AG20443 (cell line): ENCODE data around the gene CMTR2.
"Not testable (repeated sequence)": the region's sequence is repeated elsewhere in the genome, so short reads cannot be mapped to it uniquely, and the experiment has no call there.

Experiments used
- DNase-seq: peaks from one replicate; pipeline ENCODE4 v3.0.0; 2012; ENCODE audit warnings: low spot score, mixed read lengths

CMTR2 gene, protein sequence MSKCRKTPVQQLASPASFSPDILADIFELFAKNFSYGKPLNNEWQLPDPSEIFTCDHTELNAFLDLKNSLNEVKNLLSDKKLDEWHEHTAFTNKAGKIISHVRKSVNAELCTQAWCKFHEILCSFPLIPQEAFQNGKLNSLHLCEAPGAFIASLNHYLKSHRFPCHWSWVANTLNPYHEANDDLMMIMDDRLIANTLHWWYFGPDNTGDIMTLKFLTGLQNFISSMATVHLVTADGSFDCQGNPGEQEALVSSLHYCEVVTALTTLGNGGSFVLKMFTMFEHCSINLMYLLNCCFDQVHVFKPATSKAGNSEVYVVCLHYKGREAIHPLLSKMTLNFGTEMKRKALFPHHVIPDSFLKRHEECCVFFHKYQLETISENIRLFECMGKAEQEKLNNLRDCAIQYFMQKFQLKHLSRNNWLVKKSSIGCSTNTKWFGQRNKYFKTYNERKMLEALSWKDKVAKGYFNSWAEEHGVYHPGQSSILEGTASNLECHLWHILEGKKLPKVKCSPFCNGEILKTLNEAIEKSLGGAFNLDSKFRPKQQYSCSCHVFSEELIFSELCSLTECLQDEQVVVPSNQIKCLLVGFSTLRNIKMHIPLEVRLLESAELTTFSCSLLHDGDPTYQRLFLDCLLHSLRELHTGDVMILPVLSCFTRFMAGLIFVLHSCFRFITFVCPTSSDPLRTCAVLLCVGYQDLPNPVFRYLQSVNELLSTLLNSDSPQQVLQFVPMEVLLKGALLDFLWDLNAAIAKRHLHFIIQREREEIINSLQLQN

DNA sequence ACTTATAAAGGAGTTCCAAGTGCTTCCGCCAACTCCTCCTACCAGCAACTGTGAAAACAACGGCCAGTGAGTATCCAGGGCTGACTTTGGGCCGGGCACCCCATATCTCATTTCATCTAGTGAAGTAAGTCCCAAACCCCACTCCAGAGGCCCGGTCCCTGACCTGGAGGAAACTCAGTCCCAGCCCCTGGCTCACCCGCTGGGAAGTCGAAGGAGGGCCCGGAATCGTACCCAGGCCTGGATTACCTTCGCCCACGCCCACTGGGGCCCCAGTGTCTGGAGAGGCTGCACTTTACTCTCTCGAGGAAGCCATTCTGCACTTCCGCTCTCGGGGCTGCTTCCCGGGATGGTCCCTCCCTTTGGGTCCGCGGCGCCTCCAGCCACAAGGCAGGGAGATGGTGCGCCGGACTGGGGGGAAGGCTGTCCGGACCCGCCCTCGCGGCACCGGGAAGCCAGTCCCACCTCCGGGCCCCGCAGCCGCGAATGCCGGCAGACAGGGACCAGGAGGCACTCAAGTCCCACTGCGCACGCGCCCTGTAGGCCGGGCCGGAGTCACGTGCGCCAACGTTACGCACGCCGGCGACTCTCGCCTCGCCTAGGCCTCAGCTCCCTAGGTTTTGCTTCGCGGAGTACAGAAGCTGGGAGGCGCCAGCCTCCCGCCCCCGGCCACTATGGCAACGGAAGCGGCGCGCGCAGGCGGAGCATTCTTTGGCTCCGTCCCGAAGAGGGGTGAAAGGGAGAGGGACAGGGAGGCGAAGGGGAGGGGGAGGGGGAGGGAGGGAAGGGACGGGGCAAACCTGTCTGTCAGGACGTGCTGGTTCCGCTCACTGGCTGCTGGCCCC is at the start of gene CMTR2:
TSS of gene CMTR2 (minus strand) at position 513 of the 842 bp plus-strand sequence. CDS start 3,482 bp downstream, outside the sequence.
- DNase-seq, result peak; percentile 100

DNA sequence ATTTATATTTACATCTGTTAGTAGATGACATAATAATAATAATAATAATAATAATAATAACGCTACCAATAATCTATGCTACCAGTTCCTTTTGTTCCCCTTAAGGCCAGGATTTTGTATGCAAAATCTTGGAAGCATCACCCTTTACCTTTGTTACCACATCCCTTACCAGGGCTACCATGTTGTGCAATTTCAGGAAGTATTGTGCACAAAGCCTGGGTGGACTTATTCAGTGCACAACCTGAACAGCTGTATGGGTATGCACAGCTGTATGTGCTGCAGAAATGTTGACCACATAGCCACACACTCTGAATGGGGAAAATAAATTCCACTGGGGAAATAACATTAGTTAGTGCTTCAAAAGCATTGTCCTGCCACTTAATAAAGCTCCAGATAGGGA is 49.4 kb upstream of the CMTR2 start:
- no peak for DNase-seq

DNA sequence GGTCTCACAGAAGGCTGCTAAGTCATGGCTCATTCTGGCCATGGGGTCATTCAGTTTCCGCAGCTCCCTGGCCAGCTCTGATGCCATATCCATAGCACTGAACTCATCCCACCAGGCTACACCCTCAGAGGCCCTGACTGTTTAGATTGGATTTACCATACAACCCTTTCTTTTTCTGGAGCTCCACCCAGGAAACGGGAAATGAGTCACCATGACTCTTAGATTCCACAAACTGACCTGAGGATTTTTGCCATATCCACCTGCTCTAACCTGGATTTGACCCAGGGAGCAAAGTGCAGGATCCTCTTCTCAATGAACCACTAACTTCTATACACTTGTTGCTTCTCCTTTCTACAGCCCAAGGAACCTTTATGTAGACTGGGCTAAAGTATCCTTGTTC is 49.0 kb upstream of the CMTR2 start:
- DNase-seq, result no peak

DNA sequence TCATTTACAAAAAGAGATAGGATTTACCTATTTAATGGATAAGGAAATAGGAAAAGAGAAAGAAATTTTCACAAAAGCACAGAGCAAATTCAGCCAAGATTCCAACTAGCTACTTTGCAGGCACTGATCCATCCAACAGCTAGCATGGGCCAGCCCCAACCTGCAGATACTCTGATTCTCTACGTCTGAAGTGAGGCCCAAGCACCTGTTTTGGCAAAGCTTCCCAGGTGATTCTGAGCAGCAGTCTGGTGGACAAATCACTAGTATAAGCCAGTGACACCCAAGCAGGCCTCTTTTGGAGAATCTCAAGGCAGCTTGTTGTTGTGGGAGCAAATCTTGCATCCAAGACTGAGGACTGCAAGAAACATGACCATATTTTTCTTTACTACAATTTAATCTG is 48.4 kb upstream of the CMTR2 start:
- DNase-seq, result no peak

DNA sequence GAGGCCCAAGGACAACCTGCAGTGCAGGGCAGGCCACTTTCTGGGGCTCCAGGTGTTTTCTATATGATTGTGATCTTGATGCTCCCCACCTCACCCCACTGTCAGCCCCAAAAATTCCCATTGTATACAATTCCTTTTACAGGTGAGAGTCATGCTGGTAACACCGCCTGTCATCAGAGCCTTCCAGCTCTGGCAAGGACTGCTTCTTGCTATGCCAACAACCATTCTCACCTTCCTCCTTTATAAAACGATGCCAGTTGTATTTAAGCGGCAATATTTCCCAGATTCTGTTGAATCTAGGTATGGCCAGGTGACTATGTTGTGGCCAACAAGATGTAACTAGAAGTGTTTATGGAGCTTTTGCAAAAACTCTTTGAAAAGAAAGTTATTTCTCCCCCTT is 38.9 kb upstream of the CMTR2 start:
- no peak for DNase-seq

DNA sequence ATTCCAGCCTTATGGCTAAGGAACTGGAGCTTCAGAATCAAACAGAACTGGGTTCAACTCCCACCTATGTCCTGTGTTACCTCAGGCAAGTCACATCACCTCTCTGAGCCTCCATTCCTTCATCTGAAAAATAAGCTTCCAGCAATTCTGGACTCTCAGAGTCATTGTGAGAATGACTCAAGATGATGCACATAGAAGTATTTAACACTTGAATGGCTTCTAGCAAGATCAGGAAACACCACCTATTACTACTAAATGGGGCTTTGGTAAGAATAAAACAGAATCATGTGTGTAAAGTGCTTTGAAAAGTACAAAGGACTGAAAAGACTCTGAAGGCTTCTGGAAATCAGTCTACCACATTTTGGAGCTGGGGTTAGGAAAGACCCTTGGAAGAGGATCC is 38.5 kb upstream of the CMTR2 start:
- no peak for DNase-seq

DNA sequence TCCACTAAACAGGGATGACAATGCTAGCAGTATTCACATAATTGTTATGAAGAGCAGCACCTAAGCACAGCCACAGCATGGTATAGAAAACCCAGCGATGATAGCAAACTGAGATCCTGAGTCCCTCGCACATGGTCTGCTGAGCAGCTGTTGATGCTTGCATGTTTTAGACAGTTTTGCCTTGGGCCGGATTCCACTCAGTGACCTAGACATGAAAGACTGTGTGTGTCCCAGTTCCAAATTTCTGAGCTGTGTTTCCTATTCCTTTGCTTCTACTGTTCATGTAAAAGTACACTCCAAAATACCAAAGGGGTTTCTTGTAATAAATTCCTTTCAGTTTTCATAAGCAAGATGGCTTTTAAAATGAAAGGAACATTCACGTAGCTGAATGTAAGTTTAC is 30.8 kb upstream of the CMTR2 start:
- DNase-seq, result no peak

DNA sequence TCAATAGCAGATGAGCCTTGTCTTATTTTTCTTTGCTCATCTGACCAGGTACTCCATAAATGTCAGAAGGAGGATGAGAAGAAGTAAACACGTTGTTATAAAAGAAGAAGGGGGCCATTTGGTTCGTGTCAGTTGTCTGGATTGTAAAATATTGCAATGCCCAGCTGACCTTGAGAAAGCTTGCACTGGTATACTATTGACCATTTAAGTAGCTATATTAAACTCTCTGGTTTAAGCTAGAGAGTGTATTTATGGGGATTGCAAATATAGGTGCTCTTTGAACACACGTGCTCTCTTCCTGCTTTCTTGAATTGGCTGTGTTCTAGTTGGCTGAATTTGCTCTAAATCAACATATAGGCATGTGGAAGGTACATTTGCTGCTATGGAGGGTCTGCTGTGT is 26.1 kb upstream of the CMTR2 start:
- DNase-seq, result no peak

DNA sequence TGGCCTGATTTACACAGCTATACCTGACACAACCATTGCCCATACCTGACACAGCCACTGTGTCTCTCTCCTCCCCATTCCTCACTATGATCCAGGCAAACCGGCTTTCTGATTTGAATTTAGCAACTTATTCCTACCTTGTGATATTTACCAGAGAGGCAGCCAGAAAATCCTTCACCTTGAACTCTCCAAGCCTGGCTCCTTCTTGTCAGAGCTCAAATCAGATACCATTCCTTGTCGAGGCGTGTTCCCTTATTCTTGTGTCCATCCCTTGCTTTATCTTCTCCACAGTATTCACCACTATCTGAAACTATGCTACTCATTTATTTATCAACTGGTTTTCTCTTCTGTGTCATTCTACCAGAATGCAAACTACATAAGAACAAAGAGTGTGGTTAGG is 24.4 kb upstream of the CMTR2 start:
- not testable (repeated sequence) for DNase-seq

DNA sequence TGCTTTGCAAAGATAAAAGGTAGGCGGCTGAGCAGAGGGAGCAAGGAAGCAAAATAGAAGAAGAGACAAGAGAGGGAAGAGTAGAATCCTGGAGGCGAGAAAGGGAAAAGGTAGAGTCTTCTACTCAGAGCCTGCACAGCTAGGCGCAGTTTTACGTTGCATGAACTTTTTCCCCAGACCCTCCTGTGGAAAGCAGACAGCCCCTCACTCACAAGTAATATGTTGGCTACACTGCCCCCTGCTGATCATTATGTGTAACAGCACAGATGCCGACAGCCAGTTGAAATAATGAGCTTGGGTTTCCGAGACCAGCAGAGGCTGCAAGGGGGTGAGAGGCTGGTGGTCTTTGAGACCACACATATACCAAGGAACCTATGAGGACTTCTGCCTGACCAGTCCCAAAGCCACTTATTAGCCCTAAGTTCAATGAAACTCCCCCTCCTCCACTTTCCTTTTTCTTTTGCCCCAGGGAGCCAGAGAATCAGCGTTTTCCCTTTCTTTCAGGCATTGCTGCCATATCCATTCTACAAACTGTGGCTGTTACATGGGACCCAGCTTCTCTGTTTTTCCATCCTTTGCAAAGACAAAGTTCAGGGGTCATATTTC is 22.5 kb upstream of the CMTR2 start:
- DNase-seq, result peak; percentile 43

DNA sequence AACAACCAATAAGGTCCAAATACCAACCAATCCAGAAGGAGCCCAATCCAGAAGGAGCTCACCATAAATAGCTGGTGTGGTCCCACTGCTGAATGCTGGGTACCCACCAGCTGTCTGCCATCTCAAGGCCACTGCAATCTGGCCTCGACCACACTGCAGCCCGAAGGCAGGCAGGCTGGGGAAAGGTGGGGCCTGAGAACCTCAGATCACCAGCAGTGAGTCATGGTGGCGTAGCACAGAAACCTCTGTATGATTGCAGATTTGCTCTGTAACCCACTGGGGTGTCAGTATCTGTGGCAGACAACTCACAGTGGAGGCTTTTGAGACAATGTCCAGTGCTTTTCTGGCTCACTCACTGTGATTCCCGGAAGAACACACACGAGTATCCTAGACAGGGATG is 14.7 kb upstream of the CMTR2 start:
- peak; percentile 12 for DNase-seq

DNA sequence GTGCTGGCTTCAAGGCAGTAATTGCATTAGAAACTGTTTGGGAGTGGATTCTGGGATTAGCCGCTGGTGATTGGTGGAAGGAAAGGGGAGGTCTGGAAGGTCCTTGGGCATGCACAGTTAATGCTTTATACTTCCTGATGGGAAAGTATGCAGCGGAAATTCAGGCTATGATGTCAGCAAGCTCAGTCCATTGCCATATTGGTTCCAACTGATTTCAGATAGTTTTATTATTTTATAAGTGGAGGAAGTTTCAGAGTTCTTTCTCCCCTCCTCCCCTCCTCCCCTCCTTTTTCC is 8.1 kb upstream of the CMTR2 start:
- no peak for DNase-seq

DNA sequence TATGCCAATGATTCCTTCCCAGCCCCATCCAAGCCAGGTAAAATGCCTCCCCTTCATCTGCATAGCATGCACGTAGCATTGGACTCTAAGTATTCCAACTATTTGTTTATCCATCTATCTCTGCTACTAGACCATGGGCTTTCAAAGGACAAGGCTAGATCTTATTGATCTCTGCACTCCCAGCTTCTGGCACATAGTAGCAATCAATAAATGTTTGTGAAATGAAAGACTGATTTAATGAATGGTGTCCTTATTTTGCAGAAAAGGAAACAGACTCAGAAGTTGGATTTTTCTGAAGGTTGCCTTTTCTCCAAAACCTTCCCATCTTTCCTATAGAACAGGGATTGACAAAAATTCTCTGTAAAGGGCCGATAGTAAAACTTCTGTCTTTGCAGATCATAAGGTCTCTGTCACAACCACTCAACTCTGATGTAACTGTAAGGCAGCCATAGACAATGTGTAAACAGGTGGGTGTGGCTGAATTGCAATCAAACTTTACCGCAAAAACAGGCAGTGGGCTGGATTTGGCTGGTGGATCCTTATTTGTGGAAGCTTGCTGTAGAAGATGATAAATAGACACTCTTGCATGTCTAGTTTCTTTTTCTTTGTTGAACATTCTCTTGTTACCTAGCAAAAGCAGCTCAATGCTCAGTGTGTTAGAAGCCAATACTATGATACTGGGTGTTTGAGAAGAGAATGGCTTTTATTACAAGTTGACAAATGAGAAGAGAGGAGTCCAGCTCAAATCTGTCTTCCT is 7.6 kb upstream of the CMTR2 start:
- DNase-seq, result no peak

DNA sequence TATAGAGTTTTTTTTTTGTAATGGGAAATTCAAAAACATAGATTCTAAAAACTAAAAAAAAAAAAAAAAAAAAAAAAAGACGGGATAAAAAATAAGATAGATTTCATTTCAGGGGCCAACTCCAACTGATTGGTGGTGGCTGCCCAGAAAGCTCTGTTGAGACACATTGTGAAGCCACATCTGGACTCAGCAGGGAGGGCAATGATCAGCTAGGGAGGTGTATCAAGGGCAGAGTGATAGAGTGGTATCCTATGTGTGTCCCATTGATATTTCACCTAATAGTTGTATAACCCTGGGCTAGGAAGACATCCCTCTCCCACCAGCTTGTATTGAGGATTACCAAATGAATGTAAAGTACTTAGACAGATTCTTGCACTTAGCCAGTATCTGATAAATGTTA is 6.7 kb upstream of the CMTR2 start:
- DNase-seq, result no peak

DNA sequence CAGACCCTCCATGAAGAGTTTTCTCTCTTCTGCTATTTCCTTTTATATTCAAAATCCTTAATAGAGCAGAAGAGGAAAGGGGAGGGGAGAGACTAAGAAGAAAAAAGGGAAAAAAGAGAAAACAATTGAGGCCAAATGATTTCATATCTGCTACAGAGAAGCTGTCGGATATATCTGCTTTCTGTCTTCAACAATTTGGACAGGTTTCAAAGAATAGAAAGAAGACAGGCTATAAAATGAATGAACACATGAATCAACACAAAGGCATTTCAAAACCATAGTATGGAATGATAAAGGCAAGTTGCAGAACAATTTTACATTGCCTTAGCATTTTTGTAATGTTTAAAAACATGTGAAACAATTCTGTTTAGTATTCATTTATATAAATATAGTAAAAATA is 4.7 kb upstream of the CMTR2 start:
- no peak for DNase-seq

DNA sequence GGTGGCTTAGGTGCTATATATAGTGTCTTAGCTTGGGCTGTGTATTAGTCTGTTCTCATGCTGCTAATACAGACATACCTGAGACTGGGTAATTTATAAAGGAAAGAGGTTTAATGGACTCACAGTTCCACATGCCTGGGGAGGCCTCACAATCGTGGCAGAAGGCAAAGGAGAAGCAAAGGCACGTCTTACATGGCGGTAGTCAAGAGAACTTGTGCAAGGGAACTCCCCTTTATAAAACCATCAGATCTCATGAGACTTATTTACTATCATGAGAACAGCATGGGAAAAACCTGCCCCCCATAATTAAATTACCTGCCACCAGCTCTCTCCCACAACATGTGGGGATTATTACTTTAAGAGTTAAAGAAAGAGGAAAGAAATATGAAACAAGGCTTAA is 2.9 kb upstream of the CMTR2 start:
- not testable (repeated sequence) for DNase-seq

DNA sequence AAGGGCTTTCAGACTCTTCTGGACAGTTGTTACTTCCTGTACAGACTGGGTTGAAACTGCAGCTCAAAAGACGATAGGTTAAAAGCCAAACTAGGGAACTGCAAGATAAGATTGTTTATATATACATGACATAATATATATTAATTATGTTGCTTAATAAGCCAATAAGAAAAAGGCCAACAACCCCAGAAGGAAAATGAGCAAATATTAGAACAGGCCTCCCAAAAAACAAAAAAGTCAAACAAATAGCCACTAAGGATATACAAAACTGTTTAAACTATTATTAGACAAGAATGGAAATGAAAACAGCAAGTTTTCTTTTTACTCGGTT is 495 bp upstream of the CMTR2 start:
- DNase-seq, result no peak

DNA sequence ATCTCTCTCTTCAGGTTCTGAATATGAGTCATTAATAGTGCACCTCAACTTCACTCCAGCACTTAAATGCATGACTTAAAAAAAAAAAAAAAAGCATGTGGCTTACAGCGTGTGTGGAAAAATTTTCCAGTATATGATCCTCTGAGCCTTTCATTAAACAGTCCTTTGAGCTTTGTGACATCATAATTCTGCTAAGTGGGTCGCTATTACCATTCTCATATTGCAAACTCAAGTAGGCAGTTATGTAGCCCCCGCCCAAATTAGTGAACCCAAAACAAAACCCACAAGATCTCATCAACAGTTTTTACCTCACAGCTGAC is 672 bp downstream of the CMTR2 start:
- DNase-seq, result no peak

DNA sequence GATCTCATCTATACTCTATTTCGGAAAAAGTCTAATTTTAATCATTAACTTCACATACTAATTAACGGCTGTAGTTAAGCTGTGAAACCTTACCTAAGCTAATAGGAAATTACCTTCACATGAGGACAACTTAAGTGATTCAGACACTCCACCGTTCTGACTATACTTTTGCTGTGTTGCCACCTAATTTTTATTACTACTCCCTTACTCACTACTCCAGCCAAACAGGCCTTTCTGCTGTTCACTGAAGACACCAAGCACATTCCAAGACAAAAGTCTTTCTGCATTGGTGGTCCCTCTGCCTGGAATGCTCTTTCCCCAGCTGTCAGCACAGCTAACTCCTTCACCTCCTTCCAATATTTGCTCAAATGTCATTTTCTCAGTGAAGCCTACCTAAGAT is 1.3 kb downstream of the CMTR2 start:
- DNase-seq, result no peak

DNA sequence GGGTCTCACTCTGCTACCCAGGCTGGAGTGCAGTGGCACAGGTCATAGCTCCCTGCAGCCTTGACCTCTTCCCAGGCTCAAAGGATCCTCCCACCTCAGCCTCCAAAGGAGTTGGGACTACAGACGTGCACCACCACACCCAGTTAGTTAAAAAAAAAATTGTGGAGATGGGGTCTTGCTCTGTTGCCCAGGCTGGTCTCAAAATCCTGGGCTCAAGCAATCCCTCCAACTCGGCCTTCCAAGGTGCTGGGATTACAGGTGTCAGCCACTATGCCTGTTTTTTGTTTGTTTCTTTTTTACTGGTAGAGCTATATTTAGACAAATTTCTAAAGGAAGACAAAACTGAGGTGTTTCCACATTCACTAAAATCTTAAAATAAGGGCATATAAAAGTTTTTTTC is 1.7 kb downstream of the CMTR2 start:
- DNase-seq, result no peak

DNA sequence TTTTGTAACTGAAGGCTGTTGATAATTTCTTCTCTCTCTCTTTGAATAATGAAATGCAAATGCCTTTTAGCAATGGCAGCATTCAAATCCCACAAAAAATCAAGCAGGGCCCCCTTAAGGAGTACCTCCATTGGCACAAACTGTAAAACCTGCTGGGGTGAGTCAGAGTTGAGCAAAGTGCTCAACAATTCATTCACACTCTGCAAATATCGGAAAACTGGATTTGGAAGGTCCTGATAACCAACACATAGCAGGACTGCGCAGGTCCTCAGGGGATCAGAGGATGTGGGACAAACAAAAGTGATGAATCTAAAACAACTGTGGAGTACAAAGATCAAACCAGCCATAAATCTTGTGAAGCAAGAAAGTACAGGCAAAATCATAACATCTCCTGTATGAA is 5.6 kb downstream of the CMTR2 start:
- DNase-seq, result no peak

DNA sequence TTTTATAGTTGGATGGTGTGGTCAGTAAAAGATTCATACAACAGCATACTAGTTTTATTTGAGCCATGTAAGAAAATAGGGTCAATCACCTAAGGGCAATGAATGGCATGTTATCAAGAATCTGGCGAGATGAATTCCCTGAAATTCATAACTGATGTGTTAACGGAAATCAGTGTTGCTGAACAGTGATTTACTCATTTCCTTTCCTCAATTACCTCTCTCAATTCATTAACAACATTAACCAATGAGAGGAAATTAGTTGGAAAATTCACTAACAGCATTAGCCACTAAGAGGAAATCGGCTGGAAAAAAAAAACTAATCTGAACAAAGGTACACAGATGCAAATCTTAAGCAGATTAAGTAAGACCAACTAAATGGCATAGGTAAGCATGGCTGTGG is 6.3 kb downstream of the CMTR2 start:
- no peak for DNase-seq
